Activated T-cell treated with anti-CD3 and anti-CD28 coated beads, Interleukin-2, amount 50 U/mL, for 24 hours (primary cell): Measurements from ENCODE around the gene NRP1.
A peak's percentile ranks its signal among the peaks of the same experiment; 100 is the strongest.

Experiments
- DNase-seq: peaks from one replicate; pipeline ENCODE4 v3.0.0-alpha.2; 2020
- H3K27ac Mint-ChIP-seq: 2 replicates; pipeline ENCODE4 v1.8.0; 2020; ENCODE audit warnings: mild to moderate bottlenecking, mixed read lengths
- H3K27me3 Mint-ChIP-seq: 2 replicates; pipeline ENCODE4 v1.8.0; 2020; ENCODE audit warnings: mixed read lengths
- H3K36me3 Mint-ChIP-seq: 2 replicates; pipeline ENCODE4 v1.8.0; 2020; ENCODE audit warnings: low read depth, mixed read lengths
- H3K4me1 Mint-ChIP-seq: 2 replicates; pipeline ENCODE4 v1.8.0; 2020; ENCODE audit warnings: low read depth, mixed read lengths
- H3K4me3 Mint-ChIP-seq: 2 replicates; pipeline ENCODE4 v1.8.0; 2020; ENCODE audit warnings: mild to moderate bottlenecking, moderate library complexity, mixed read lengths
- H3K9me3 Mint-ChIP-seq: 2 replicates; pipeline ENCODE4 v1.8.0; 2020; ENCODE audit warnings: mixed read lengths

NRP1 gene

DNA sequence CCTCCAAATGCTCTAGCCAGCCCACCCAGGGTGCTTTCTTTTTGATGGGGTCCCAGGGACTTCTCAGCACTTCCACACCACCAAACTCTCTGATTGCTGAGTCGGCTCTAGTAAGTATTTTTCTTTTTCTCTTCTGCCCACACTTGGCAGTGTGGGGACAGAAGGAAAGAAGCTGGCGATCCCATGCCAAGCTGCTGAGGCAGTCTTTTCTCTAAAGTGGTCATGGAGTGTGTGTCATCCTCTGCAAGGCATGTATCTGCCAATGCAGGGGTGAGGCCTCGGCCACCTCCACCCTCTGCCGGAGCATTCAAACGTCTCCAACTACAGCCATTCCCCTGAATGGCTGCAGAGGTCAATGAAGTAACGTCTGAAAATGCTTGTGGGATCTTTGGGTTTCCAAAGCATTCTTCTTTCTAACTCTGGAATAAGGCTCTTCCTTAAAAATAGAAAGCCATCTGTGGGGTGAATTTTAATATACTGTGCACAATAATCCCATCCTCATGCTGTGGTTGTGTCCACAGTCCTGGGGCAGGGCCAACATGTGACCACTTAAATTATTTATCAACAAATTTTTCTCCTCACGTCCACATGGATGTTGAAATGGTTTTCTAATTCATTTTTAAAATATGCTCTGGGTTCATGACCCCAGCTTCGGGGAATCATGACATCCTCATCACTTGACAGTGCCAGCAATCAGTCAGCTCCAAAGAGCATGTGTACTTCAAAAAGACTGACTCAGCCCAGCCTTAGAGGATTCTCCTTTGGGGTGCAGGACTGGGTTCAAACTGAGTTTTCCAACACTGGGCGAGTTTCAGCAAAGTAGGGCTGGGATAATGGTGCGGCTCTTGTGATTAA lies 205.1 kb downstream of the NRP1 start:
- H3K36me3 Mint-ChIP-seq, result peaks cover 5% of the 10 kb centered on the region
- no peak overlapping the region for H3K4me3 Mint-ChIP-seq
- DNase-seq, result no peak
- H3K27me3 Mint-ChIP-seq, result no peaks in the 10 kb centered on the region
- H3K4me1 Mint-ChIP-seq, result peaks cover 83% of the 10 kb centered on the region
- H3K9me3 Mint-ChIP-seq, result peaks cover 5% of the 10 kb centered on the region
- H3K27ac Mint-ChIP-seq, result peak overlapping the region; percentile 61

DNA sequence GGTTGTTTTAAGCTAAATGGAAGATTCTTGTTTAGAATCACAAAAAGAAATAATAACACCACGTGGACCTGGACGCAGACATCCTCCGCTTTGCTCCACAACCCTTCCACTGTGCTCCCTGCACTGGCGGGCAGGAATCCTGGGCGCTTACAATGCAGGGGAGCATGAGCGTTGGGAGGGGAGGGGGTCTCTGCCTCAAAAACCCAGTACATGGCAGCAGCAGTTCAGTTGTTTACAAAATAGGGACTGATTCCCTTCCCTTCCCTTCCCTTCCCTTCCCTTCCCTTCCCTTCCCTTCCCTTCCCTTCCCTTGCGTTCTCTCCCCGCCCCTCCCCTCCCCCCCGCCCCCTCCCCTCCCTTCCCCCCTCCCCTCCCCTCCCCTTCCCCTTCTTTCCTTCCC lies 206.8 kb downstream of the NRP1 start:
- H3K4me1 Mint-ChIP-seq, result peaks cover 76% of the 10 kb centered on the region
- peaks cover 4% of the 10 kb centered on the region for H3K9me3 Mint-ChIP-seq
- H3K4me3 Mint-ChIP-seq, result no peak overlapping the region
- peaks cover 4% of the 10 kb centered on the region for H3K36me3 Mint-ChIP-seq
- H3K27ac Mint-ChIP-seq, result no peak overlapping the region
- H3K27me3 Mint-ChIP-seq, result no peaks in the 10 kb centered on the region
- no peak for DNase-seq
